DND-41 (cell line): ENCODE results near the gene PAK4.

Experiments used
- ATAC-seq: fragments of 200-7000 bp; cut with Tn5 transposase; 3 replicates; pipeline ENCODE4 v1.9.1; 2021; ENCODE audit warnings: low read depth; ENCODE audit not compliant: insufficient read depth
- DNase-seq: peaks from one replicate; pipeline ENCODE4 v3.0.0-alpha.2; 2020
- H2AFZ ChIP-seq: 2 replicates; pipeline ENCODE4 v1.6.0; 2012; ENCODE audit warnings: low read depth, low read length
- H3K27ac ChIP-seq: 2 replicates; pipeline ENCODE4 v1.5.1; 2012; ENCODE audit warnings: low read length, inconsistent platforms
- H3K27me3 ChIP-seq: fragments of 200-600 bp; sonication (generic); 2 replicates; pipeline ENCODE4 v1.6.0; 2012; ENCODE audit warnings: low read length, mild to moderate bottlenecking, inconsistent platforms; ENCODE audit not compliant: insufficient read depth, poor library complexity
- H3K36me3 ChIP-seq: 2 replicates; pipeline ENCODE4 v1.5.1; 2012; ENCODE audit warnings: low read length, inconsistent platforms; ENCODE audit not compliant: insufficient read depth
- H3K4me1 ChIP-seq: 2 replicates; pipeline ENCODE4 v1.5.1; 2012; ENCODE audit warnings: mild to moderate bottlenecking, low read length; ENCODE audit not compliant: insufficient read depth
- H3K4me2 ChIP-seq: 2 replicates; pipeline ENCODE4 v1.6.0; 2012; ENCODE audit warnings: mild to moderate bottlenecking, moderate library complexity, low read length, inconsistent platforms; ENCODE audit not compliant: insufficient read depth
- H3K4me3 ChIP-seq, 2 experiments: fragments of 200-600 bp in 1 of 2; shearing (Covaris generic) in 1 of 2; 2 replicates each; pipeline ENCODE4 v1.5.1; 2012 to 2016; ENCODE audit warnings: inconsistent platforms in 2 of 2, low read length in 2 of 2, mild to moderate bottlenecking in 2 of 2, low read depth in 1 of 2, moderate library complexity in 1 of 2
- H3K79me2 ChIP-seq: 2 replicates; pipeline ENCODE4 v1.6.0; 2012; ENCODE audit warnings: low read length, inconsistent platforms; ENCODE audit not compliant: insufficient read depth
- H3K9ac ChIP-seq: 2 replicates; pipeline ENCODE4 v1.6.0; 2012; ENCODE audit warnings: low read depth, mild to moderate bottlenecking, inconsistent platforms, low read length, moderate library complexity
- H3K9me3 ChIP-seq: 2 replicates; pipeline ENCODE4 v1.5.1; 2012; ENCODE audit warnings: low read length, moderate library complexity, mild to moderate bottlenecking, inconsistent platforms; ENCODE audit not compliant: insufficient read depth, severe bottlenecking
- H4K20me1 ChIP-seq: 2 replicates; pipeline ENCODE4 v1.6.0; 2012; ENCODE audit warnings: low read length; ENCODE audit not compliant: insufficient read depth
- EZH2 ChIP-seq: IDR thresholded peaks from 3 replicates; pipeline ENCODE4 v1.6.1; 2012; ENCODE audit warnings: borderline replicate concordance, low read depth, mild to moderate bottlenecking, moderate library complexity, low read length, inconsistent platforms; ENCODE audit not compliant: severe bottlenecking
- TF ChIP-seq, protein P1 (sequence below): IDR thresholded peaks from 2 replicates; pipeline ENCODE4 v1.5.1; 2012; ENCODE audit warnings: borderline replicate concordance, low read length, moderate library complexity, mild to moderate bottlenecking; ENCODE audit not compliant: poor library complexity, severe bottlenecking; ENCODE audit errors: extremely low read depth

PAK4 gene

DNA sequence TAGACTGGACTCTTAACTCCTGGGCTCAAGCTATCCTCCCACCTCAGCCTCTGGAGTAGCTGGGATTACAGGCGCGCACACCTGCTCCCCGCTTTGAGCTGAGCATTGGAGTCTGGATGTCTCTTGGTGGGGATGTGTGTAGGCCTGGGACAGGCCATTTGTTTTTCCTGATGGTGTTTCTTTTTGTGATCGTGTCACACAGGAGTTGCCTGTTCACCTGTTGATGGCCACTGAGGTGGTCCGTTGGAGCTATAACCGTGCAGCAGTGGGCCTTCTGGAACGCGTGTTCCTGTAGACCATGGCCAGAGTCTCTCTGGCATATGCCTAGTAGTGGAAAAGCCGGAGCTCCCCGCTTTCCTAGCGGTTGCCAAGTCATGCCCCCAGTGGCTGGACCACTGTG is 3.5 kb downstream of the PAK4 start:
- no peaks in the 10 kb centered on the region for H3K9me3 ChIP-seq
- no peak for DNase-seq
- H3K4me1 ChIP-seq: peaks cover 25% of the 10 kb centered on the region
- H3K27ac ChIP-seq: no peak overlapping the region
- H4K20me1 ChIP-seq: peaks cover 62% of the 10 kb centered on the region
- no peak overlapping the region for H3K9ac ChIP-seq
- no peaks in the 10 kb centered on the region for H3K27me3 ChIP-seq
- ATAC-seq: no peak
- no peaks in the 10 kb centered on the region for H3K36me3 ChIP-seq
- TF ChIP-seq EZH2: no peak
- TF ChIP-seq, protein P1, sequence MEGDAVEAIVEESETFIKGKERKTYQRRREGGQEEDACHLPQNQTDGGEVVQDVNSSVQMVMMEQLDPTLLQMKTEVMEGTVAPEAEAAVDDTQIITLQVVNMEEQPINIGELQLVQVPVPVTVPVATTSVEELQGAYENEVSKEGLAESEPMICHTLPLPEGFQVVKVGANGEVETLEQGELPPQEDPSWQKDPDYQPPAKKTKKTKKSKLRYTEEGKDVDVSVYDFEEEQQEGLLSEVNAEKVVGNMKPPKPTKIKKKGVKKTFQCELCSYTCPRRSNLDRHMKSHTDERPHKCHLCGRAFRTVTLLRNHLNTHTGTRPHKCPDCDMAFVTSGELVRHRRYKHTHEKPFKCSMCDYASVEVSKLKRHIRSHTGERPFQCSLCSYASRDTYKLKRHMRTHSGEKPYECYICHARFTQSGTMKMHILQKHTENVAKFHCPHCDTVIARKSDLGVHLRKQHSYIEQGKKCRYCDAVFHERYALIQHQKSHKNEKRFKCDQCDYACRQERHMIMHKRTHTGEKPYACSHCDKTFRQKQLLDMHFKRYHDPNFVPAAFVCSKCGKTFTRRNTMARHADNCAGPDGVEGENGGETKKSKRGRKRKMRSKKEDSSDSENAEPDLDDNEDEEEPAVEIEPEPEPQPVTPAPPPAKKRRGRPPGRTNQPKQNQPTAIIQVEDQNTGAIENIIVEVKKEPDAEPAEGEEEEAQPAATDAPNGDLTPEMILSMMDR: no peak
- peaks cover 88% of the 10 kb centered on the region for H3K79me2 ChIP-seq
- no peak overlapping the region for H3K4me2 ChIP-seq
- H3K4me3 ChIP-seq: no peak overlapping the region
- H2AFZ ChIP-seq: no peak overlapping the region

DNA sequence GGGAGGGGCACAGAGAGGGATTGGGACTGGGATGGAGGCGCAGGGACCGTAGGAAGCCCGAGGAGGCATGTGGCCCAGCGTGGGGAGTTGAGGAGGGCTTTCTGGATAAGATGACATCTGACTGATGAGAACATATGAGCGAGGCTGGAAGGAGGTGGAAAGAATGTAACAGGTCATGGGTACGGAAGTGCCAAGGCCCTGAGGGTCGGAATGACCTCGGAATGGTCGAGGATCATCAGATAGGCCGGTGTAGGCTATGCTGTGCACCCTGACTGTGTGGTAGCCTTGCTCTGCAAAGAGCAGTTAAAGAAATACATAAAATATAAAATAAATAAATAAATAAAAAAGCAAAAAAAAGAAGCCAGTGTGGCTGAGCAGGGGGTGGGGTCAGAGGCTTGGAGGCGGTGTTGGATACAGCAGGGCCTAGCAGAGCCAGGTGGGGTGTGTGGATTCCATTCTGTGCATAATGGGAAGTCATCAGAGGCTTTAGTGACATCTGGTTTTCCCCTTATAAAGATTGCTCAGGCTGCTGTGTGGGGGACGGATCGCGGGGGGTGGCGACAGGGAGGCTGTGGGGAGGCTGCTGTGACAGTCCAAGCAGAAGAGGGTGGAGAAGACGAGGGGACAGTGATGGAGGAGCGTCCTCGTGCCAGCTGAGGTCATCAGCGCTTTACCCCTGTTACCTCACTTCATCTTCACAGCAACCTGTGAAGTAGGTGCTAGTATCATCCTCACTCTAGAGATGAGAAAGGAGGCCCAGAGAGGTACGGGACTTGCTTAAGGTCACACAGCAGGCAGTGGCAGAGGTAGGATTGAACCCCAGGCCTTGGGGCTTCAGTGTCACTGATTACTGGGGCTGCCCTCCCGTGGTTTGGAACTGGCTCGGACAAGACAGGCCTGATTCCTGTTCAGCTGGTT is 5.0 kb downstream of the PAK4 start:
- Histone ChIP-seq H3K27me3 (no peaks in the 10 kb centered on the region), H3K9ac (no peak overlapping the region), H3K9me3 (no peaks in the 10 kb centered on the region), H4K20me1 (peaks cover 71% of the 10 kb centered on the region), H3K4me1 (peaks cover 21% of the 10 kb centered on the region), H3K36me3 (no peaks in the 10 kb centered on the region), H2AFZ (no peak overlapping the region), H3K79me2 (peaks cover 99% of the 10 kb centered on the region), H3K27ac (no peak overlapping the region), H3K4me3 (no peak overlapping the region), H3K4me2 (no peak overlapping the region)
- TF ChIP-seq, protein P1: no peak
- no peak for TF ChIP-seq EZH2
- ATAC-seq (no peak), DNase-seq (no peak)

DNA sequence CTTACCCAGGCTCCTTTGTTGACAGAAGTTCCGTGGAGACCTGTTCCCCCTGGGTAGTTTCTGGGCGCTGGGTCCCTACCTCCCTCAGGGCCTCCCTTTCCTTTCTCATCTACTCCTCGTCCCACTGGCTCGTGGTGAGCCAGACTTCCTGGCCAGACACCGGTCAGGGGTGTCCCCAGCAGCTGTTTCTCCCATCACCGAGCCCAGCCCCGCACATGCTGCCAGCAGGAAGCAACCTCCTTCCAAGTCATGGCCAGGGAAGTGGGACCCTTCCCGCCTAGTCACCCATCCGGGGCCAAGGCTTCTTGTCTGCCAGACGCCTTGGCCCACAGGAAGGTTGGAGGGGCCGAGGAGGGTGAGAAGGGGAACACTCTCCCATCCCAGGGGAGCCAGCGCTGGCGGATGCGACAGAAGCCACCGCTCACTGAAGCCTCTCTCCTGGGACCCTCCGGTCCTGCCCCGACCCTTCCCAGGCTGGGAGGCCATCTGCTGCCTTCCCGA is 5.7 kb downstream of the PAK4 start:
- Histone ChIP-seq H2AFZ (no peak overlapping the region), H3K4me2 (no peak overlapping the region), H3K4me3 (no peak overlapping the region), H3K9ac (no peak overlapping the region), H3K36me3 (no peaks in the 10 kb centered on the region), H3K79me2 (peaks cover 99% of the 10 kb centered on the region), H4K20me1 (peaks cover 78% of the 10 kb centered on the region), H3K27me3 (no peaks in the 10 kb centered on the region), H3K4me1 (peaks cover 21% of the 10 kb centered on the region), H3K9me3 (no peaks in the 10 kb centered on the region), H3K27ac (no peak overlapping the region)
- TF ChIP-seq, protein P1: no peak
- no peak for TF ChIP-seq EZH2
- ATAC-seq: no peak
- DNase-seq: no peak
